HG03139 (cell line): ENCODE measurements around the gene BLVRB.

Experiments used
- ATAC-seq: cut with Tn5 transposase; IDR thresholded peaks from one replicate; pipeline ENCODE4 v1.9.1; 2021; ENCODE audit not compliant: unreplicated experiment

Gene BLVRB

GRCh38 chr19:40424637-40425449 is 40.7 kb downstream of the BLVRB start:
- ATAC-seq, result no peak

- no peak for ATAC-seq
These were observed 41.6 kb downstream of the BLVRB start for GRCh38 chr19:40423938-40424337.

GRCh38 chr19:40422748-40423566 is 42.6 kb downstream of the BLVRB start:
- no peak for ATAC-seq

GRCh38 chr19:40421993-40422747 is 43.4 kb downstream of the BLVRB start:
- ATAC-seq, result no peak

- no peak for ATAC-seq
These were observed 44.5 kb downstream of the BLVRB start for GRCh38 chr19:40420766-40421765.

GRCh38 chr19:40420451-40420765 is 45.1 kb downstream of the BLVRB start:
- ATAC-seq, result no peak

GRCh38 chr19:40419780-40420179 is 45.8 kb downstream of the BLVRB start:
- ATAC-seq, result no peak

- no peak for ATAC-seq
These were observed 46.4 kb downstream of the BLVRB start for GRCh38 chr19:40419066-40419612.

- no peak for ATAC-seq
These were observed 47.5 kb downstream of the BLVRB start for GRCh38 chr19:40418040-40418439.

GRCh38 chr19:40417643-40417981 is 47.9 kb downstream of the BLVRB start:
- no peak for ATAC-seq

- no peak for ATAC-seq
These were observed 48.5 kb downstream of the BLVRB start for GRCh38 chr19:40416918-40417642.

- no peak for ATAC-seq
These were observed 49.8 kb downstream of the BLVRB start for GRCh38 chr19:40415768-40416167.

- ATAC-seq, result no peak
These were observed 50.7 kb downstream of the BLVRB start for GRCh38 chr19:40414542-40415535.

GRCh38 chr19:40413291-40413845 is 52.2 kb downstream of the BLVRB start, which contains the start of gene PRX:
PRX (minus strand) TSS chr19:40413378; CDS start chr19:40407932, 5,446 bp downstream.
- ATAC-seq, result no peak

GRCh38 chr19:40412866-40413265 is 52.7 kb downstream of the BLVRB start:
- no peak for ATAC-seq

- ATAC-seq, result no peak
These were observed 53.5 kb downstream of the BLVRB start for GRCh38 chr19:40411958-40412499.

- no peak for ATAC-seq
These were observed 54.3 kb downstream of the BLVRB start for GRCh38 chr19:40411125-40411842.
